Cardiac muscle cell (in vitro differentiated cells and primary cell): ENCODE measurements around the gene NTRK1. TPM values are rescaled to one million over a fixed set of nuclear protein-coding genes. Genes with fewer than 3 reads are reported as not detected.

ENCODE experiments used
- DNase-seq, 2 donors: peaks; one replicate each; pipeline versions ENCODE4 v3.0.0 to v3.0.0-alpha.2; 2010 to 2017; ENCODE audit warnings: low read depth in 1 of 2, low spot score in 1 of 2
- H3K27ac ChIP-seq: fragments of 200-600 bp; sonication (generic); 2 replicates; pipeline ENCODE4 v1.5.1; 2016
- H3K27me3 ChIP-seq: fragments of 200-600 bp; sonication (generic); 2 replicates; pipeline ENCODE4 v1.6.0; 2016; ENCODE audit warnings: control low read depth
- H3K36me3 ChIP-seq: fragments of 200-600 bp; sonication (generic); 2 replicates; pipeline ENCODE4 v1.5.1; 2016; ENCODE audit warnings: control low read depth
- H3K4me1 ChIP-seq: fragments of 200-600 bp; sonication (generic); 2 replicates; pipeline ENCODE4 v1.8.1; 2017; ENCODE audit warnings: low read depth, mild to moderate bottlenecking, mixed run types
- H3K4me3 ChIP-seq: fragments of 200-600 bp; sonication (generic); 2 replicates; pipeline ENCODE4 v1.5.1; 2016; ENCODE audit warnings: mild to moderate bottlenecking
- H3K9me3 ChIP-seq: fragments of 200-600 bp; sonication (generic); 2 replicates; pipeline ENCODE4 v1.5.1; 2017; ENCODE audit warnings: low read depth, mild to moderate bottlenecking, control low read depth
- polyA plus RNA-seq: library from polyadenylated mRNA; unstranded; fragments of >200 nt; fragmentation: Nextera tagmentation; extraction: Ambion mirVana; gene quantifications from 2 replicates; pipeline ENCODE4 v1.2.1, GENCODE V29; 2016
- total RNA-seq: library from RNA; depleted of rRNA; stranded (reverse); fragments of >200 nt; gene quantifications from 2 replicates; pipeline ENCODE4 v1.2.3, GENCODE V29; 2016
- TF ChIP-seq, protein P1 (sequence below): IDR thresholded peaks from 2 replicates; pipeline ENCODE4 v1.5.1; 2012; ENCODE audit warnings: low read depth, mild to moderate bottlenecking, low read length

Gene NTRK1
- total and polyA plus RNA-seq, 2 experiments from 2014 or later = 2.4 to 3.6 TPM

DNA sequence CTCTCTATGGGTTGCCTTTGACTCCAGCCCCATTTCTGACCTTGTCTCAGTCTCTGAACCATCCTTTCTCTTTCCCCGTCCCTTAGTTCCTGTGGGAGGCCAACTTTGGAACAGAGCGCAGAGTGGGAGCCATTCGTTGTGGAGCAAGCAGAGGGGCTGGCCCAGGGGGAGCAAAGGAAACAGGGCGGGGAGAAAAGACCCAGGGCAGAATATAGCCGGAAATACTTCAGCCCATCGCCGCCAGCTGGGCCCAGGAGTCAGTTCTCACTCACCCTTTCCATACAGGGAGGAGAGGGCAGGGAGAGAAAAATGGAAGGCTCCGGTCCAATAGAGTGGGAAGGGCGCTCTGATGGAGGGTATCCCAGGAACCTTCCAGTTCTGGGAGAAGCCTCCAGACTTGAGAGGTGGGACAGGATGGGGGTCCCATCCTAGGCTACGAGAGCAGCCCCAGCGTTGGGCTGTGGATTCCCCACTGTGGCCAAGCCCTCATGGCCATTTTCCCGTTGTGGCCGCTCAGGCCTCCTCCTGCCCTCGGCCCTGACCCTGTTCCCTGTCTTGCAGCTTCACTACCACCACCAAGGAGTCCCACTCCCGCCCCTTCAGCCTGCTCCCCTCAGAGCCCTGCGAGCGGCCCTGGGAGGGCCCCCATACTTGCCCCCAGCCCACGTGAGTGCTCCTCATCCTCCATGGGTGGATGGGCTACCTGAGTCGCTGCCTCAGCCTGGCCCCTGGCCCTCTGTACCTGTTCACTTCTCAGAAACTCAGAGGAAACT lies 43.7 kb downstream of the NTRK1 start:
- TF ChIP-seq, protein P1, sequence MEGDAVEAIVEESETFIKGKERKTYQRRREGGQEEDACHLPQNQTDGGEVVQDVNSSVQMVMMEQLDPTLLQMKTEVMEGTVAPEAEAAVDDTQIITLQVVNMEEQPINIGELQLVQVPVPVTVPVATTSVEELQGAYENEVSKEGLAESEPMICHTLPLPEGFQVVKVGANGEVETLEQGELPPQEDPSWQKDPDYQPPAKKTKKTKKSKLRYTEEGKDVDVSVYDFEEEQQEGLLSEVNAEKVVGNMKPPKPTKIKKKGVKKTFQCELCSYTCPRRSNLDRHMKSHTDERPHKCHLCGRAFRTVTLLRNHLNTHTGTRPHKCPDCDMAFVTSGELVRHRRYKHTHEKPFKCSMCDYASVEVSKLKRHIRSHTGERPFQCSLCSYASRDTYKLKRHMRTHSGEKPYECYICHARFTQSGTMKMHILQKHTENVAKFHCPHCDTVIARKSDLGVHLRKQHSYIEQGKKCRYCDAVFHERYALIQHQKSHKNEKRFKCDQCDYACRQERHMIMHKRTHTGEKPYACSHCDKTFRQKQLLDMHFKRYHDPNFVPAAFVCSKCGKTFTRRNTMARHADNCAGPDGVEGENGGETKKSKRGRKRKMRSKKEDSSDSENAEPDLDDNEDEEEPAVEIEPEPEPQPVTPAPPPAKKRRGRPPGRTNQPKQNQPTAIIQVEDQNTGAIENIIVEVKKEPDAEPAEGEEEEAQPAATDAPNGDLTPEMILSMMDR = no peak
- no peak overlapping the region for H3K27ac ChIP-seq
- H3K27me3 ChIP-seq = no peaks in the 10 kb centered on the region
- H3K4me1 ChIP-seq = no peaks in the 10 kb centered on the region
- H3K4me3 ChIP-seq = no peak overlapping the region
- no peaks in the 10 kb centered on the region for H3K9me3 ChIP-seq
- DNase-seq = no peak
- no peaks in the 10 kb centered on the region for H3K36me3 ChIP-seq

DNA sequence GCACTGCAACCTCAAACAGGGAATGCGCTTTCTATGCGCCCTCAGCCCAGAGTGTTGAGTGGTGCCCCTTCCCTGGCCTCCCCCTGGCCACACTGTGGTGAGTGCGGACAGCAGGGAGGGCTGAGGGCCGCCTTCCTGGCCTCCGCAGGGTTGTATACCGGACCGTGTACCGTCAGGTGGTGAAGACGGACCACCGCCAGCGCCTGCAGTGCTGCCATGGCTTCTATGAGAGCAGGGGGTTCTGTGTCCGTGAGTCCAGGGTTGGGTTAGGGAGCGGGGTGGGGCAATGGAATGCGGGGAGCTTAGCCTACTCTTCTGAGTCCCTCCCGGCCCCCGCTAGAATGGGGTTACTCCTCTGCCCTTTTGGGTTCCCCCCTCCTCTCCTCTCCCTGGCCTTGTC lies 44.5 kb downstream of the NTRK1 start:
- no peaks in the 10 kb centered on the region for H3K36me3 ChIP-seq
- no peaks in the 10 kb centered on the region for H3K9me3 ChIP-seq
- no peak overlapping the region for H3K4me3 ChIP-seq
- TF ChIP-seq, protein P1 = no peak
- no peaks in the 10 kb centered on the region for H3K4me1 ChIP-seq
- no peaks in the 10 kb centered on the region for H3K27me3 ChIP-seq
- DNase-seq = no peak
- no peak overlapping the region for H3K27ac ChIP-seq

DNA sequence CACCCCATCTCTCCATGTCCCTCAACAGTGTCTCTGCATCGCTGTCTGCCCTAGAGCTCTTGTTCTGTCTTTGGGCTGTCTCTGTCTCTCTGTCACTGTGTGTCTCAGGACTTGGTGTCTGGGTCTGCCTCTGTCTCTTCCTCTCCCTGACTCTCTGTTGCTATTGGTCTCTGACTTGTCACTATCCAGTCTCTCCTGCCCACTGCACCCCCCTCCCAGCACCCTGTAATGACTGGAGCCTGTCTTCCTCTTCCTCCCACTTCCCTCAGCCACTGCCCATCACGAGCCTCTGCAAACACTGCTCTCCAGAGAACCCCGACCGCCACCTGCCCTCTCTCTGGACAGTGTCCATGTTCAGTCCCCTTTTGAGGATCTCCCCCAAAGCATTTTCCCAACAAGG lies 45.0 kb downstream of the NTRK1 start:
- no peaks in the 10 kb centered on the region for H3K36me3 ChIP-seq
- no peak overlapping the region for H3K4me3 ChIP-seq
- no peak overlapping the region for H3K27ac ChIP-seq
- H3K27me3 ChIP-seq = no peaks in the 10 kb centered on the region
- no peak for DNase-seq
- TF ChIP-seq, protein P1 = no peak
- H3K4me1 ChIP-seq = no peaks in the 10 kb centered on the region
- H3K9me3 ChIP-seq = no peaks in the 10 kb centered on the region

DNA sequence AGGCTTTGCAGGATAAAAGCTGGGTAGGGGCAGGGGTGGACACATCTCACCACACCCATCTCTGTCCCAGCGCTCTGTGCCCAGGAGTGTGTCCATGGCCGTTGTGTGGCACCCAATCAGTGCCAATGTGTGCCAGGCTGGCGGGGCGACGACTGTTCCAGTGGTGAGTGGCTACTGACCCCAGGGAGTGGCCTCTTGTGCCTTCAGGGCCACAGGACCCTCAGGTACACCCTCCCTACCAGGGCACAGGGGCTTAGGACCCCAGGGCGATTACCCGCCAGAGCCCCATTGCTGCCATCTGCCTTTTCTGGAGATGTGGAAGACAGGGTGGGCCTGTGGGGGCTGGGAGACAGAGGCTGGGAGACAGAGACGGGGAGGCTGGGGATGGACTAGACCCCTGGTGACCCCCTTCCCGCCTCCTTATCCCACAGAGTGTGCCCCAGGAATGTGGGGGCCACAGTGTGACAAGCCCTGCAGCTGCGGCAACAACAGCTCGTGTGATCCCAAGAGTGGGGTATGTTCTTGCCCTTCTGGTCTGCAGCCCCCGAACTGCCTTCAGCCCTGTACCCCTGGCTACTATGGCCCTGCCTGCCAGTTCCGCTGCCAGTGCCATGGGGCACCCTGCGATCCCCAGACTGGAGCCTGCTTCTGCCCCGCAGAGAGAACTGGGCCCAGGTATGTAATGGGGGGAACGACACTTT lies 45.7 kb downstream of the NTRK1 start:
- Histone ChIP-seq H3K4me1 (no peaks in the 10 kb centered on the region), H3K27ac (no peak overlapping the region), H3K9me3 (no peaks in the 10 kb centered on the region), H3K36me3 (no peaks in the 10 kb centered on the region), H3K4me3 (no peak overlapping the region), H3K27me3 (no peaks in the 10 kb centered on the region)
- no peak for DNase-seq
- TF ChIP-seq, protein P1 = no peak

DNA sequence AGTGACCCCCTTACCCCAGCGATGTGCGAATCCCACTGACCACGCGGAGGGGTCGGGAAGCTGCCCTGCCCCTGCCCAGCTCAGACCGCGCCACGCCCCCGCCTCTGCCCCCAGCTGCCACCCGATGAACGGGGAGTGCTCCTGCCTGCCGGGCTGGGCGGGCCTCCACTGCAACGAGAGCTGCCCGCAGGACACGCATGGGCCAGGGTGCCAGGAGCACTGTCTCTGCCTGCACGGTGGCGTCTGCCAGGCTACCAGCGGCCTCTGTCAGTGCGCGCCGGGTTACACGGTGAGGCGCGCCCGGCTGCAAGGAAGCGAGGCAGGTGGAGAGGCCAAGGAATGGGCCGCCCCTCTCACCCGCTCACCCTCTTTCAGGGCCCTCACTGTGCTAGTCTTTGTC lies 47.9 kb downstream of the NTRK1 start:
- TF ChIP-seq, protein P1 = no peak
- Histone ChIP-seq H3K36me3 (no peaks in the 10 kb centered on the region), H3K27me3 (no peaks in the 10 kb centered on the region), H3K9me3 (no peaks in the 10 kb centered on the region), H3K4me3 (no peak overlapping the region), H3K4me1 (peaks cover 5% of the 10 kb centered on the region), H3K27ac (no peak overlapping the region)
- DNase-seq = no peak
